HG02642 (cell line): ENCODE results near the gene DNAAF1.
"Not testable (repeated sequence)": the region's sequence is repeated elsewhere in the genome, so short reads cannot be mapped to it uniquely, and the experiment has no call there.

ENCODE experiments used
- ATAC-seq: cut with Tn5 transposase; IDR thresholded peaks from one replicate; pipeline ENCODE4 v1.9.1; 2021; ENCODE audit warnings: mild to moderate bottlenecking; ENCODE audit not compliant: unreplicated experiment, poor library complexity

DNAAF1 gene

DNA sequence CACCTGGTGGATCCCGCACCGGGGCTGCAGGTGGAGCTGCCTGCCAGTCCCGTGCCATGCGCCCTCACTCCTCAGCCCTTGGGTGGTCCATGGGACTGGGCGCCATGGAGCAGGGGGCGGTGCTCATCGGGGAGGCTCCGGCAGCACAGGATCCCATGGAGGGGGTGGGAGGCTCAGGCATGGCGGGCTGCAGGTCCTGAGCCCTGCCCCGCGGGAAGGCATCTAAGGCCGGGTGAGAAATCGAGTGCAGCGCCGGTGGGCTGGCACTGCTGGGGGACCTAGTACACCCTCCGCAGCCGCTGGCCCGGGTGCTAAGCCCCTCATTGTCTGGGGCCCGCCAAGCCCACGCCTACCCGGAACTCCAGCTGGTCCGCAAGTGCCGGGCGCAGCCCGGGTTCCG, 59.4 kb downstream of the DNAAF1 start:
- not testable (repeated sequence) for ATAC-seq

- ATAC-seq, result not testable (repeated sequence)
These were observed 60.0 kb downstream of the DNAAF1 start for GRCh38 chr16:84205123-84205522.

GRCh38 chr16:84205976-84206691, 61.0 kb downstream of the DNAAF1 start:
- no peak for ATAC-seq

GRCh38 chr16:84207251-84207650, 62.1 kb downstream of the DNAAF1 start:
- no peak for ATAC-seq

DNA sequence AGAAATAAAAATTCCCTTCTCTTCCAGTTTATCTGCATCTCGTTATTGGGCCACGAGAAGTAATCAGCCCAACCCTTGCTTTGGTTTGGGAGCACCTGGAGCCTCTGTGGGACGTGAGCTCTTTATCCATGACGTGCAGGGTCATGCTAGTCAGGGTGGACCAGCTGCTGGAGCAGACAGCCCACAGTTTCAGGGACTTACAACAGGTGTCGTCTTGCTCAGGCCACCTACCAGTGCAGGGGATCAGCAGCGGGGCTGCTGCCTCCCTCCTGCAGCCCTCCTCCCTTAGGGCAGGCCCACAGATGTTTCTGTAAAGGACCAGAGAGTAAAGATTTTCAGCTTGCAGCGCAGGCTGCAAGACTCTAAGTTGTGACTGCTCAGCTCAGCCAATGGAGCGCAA, 62.8 kb downstream of the DNAAF1 start:
- ATAC-seq, result no peak

GRCh38 chr16:84209989-84210388, 64.9 kb downstream of the DNAAF1 start:
- ATAC-seq, result no peak

GRCh38 chr16:84212154-84212553, 67.0 kb downstream of the DNAAF1 start:
- ATAC-seq, result no peak

DNA sequence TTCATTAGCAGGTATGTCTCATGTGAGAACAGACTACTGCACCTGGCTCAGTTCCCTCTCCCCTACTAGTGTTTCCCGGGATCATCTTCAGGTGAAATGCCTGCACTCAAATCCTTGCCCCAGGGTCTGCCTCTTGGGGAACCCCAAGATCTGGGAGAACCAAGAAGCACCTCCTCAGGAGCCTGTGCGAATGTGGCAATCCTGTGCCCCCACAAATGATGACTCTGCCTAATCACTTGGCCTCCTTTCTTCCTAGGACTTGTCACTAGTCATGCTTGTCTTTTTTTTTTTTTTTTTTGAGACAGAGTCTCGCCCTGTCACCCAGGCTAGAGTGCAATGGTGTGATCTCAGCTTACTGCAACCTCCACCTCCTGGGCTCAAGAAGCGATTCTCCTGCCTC, 67.5 kb downstream of the DNAAF1 start:
- no peak for ATAC-seq

GRCh38 chr16:84214451-84215066, 69.5 kb downstream of the DNAAF1 start:
- no peak for ATAC-seq

- no peak for ATAC-seq
These were observed 70.4 kb downstream of the DNAAF1 start for GRCh38 chr16:84215531-84215930.

- not testable (repeated sequence) for ATAC-seq
These were observed 71.0 kb downstream of the DNAAF1 start for GRCh38 chr16:84216144-84216543.

GRCh38 chr16:84218176-84218823, 73.2 kb downstream of the DNAAF1 start:
- no peak for ATAC-seq

- no peak for ATAC-seq
These were observed 73.8 kb downstream of the DNAAF1 start for GRCh38 chr16:84218956-84219355.

DNA sequence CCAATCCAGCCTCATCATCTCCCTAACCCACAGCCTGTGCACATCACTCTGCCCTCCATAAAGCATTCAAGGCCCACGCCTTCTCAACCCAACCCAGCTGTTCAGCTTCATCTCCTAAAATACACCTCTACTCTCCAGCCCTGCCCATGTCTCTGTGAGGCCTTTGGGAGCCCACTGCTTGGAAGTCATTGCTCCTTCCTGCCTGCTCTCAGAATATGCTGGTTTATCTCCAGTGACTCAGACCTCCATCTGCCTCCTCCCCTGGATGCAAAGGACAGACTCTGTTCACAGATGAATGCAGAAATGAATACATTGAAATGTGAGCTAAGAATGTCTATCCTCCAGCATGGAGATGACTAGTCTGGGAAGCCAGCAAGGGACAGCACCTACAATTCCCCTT, 75.7 kb downstream of the DNAAF1 start:
- no peak for ATAC-seq

GRCh38 chr16:84223456-84223855, 78.3 kb downstream of the DNAAF1 start:
- ATAC-seq, result no peak

GRCh38 chr16:84224554-84224953, 79.4 kb downstream of the DNAAF1 start:
- no peak for ATAC-seq

DNA sequence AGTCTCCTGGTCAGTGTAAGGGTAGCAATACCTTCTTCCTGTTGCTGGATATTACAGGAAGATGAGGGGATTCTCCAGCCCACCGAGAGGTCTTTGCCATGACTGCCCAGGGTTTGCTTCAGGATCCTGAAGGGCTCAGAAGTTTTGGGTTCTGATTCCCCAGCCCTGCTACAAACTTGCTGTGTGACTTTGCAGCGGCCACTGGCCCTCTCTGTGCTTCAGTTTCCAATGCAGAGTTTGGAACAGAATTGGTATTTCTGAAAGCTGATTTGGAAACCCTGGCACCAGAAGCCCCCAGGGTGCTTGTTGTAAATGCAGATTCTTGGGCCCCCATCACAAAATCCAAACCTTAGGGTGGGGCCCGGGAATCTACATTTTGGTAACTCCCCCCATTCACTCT, 80.0 kb downstream of the DNAAF1 start:
- no peak for ATAC-seq

DNA sequence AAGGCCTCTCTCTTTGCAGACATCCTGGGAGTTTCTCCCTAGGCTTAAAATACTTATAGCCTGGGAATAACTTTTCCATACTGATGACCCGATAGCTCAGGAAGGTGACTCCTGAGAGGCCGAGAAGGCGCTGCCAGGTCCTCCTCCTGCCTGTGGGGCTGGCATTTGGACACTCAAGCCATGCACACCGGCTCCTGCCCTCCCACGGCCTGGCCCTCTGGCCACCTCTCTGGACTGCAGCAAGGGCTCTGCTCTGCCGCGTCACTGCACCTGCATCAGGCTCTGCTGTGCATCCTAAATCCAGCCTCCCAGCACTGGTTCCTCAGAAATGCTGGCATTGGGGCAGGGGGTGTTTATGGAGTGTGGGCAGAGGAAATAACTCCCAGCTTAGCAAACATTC, 80.5 kb downstream of the DNAAF1 start:
- no peak for ATAC-seq

DNA sequence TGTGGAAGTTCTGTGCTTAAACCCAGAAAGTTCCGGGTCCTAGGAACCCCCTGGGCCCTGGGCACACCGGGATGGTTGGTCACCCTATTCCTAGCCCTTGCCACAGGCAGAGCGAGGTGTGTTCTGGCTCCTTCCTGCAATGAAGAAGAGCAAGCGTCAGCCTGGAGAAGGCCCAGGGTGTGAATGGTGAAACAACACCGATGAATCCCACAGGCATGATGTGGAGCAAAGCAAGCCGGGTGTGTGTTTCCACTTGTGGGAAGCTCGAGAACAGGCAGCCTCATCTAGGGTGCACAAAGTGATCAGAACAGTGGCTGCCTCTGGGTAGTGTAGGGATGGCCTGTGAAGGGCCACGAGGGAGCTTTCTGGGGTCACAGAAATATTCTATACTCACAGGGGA, 80.9 kb downstream of the DNAAF1 start:
- no peak for ATAC-seq
